GM20000 (cell line): Measurements from ENCODE around the gene SNAPC1.

Experiments
- DNase-seq: peaks from one replicate; pipeline ENCODE4 v3.0.0; 2012; ENCODE audit warnings: low spot score
- TF ChIP-seq, protein P1 (sequence below): IDR thresholded peaks from 2 replicates; pipeline ENCODE4 v1.5.1; 2012; ENCODE audit warnings: mild to moderate bottlenecking, control low read depth; ENCODE audit errors: extremely low read depth, missing control alignments

SNAPC1 gene

DNA sequence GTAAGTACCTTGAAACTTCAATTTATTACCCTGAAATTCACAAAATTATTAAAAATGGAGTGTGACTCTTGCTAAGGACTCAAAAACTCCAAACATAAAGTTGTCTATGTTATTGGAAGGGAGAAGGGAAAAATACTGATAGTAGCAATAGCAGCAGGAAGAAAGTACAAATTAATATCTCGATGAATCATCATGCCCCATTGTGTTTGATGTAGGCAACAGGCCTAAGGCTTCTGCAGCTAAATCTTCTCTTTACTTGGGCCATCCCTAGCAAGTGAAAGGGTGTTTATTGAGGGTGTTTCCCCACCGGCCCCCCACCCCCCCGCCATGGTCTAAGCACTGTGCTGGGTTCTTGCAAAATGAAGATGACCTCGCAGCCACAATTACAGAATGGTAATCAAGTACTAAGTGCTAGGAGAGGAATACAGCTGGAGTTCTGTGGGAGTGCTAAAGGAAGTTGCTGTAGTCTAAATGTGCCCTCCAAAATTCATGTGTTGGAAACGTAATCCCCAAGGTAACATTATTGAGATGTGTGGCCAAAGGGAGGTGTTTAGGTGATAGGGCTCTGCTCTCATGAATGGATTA is 76.5 kb downstream of the SNAPC1 start:
- TF ChIP-seq, protein P1, sequence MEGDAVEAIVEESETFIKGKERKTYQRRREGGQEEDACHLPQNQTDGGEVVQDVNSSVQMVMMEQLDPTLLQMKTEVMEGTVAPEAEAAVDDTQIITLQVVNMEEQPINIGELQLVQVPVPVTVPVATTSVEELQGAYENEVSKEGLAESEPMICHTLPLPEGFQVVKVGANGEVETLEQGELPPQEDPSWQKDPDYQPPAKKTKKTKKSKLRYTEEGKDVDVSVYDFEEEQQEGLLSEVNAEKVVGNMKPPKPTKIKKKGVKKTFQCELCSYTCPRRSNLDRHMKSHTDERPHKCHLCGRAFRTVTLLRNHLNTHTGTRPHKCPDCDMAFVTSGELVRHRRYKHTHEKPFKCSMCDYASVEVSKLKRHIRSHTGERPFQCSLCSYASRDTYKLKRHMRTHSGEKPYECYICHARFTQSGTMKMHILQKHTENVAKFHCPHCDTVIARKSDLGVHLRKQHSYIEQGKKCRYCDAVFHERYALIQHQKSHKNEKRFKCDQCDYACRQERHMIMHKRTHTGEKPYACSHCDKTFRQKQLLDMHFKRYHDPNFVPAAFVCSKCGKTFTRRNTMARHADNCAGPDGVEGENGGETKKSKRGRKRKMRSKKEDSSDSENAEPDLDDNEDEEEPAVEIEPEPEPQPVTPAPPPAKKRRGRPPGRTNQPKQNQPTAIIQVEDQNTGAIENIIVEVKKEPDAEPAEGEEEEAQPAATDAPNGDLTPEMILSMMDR: no peak
- no peak for DNase-seq

- TF ChIP-seq, protein P1: no peak
- DNase-seq: no peak
These were observed 77.3 kb downstream of the SNAPC1 start for GRCh38 chr14:61839507-61839906.

GRCh38 chr14:61841145-61841544 is 78.9 kb downstream of the SNAPC1 start:
- DNase-seq: no peak
- TF ChIP-seq, protein P1: no peak
